HepG2 (cell line): ENCODE data around the gene SLC9A9. TPM values are rescaled to one million over a fixed set of nuclear protein-coding genes. Genes with fewer than 3 reads are reported as not detected.

Experiments
- ATAC-seq: fragments of 200-7000 bp; cut with Tn5 transposase; 3 replicates; pipeline ENCODE4 v1.9.1; 2020; ENCODE audit warnings: mild to moderate bottlenecking, moderate library complexity
- BruUV-seq: library from RNA; stranded (reverse); fragments of 400-500 nt; replicated peaks from 2 replicates; lab custom pipeline; 2021; lab: Mats Ljungman, UMichigan
- CTCF ChIA-PET: fragments of 300-600 bp; formaldehyde crosslinking; extraction: SDS; loops from one replicate; lab custom pipeline; 2021; ENCODE audit warnings: low total read pairs, inconsistent platforms, low intra/inter-chr PET ratio; lab: Yijun Ruan, JAX
- POLR2A ChIA-PET: fragments of 350-600 bp; sonication (Branson Sonifier 250); formaldehyde crosslinking; loops from one replicate; lab custom pipeline; 2020; ENCODE audit warnings: antibody characterized with exemption, inconsistent platforms; lab: Yijun Ruan, JAX
- DNase-seq: peaks from one replicate; pipeline ENCODE4 v3.0.0-alpha.2; 2015; ENCODE audit warnings: low spot score
- FAIRE-seq: peaks from 3 replicates; lab custom pipeline; 2011; peaks lifted over from hg19 to GRCh38; lab: Jason Lieb, UNC
- H2AFZ ChIP-seq: one replicate; pipeline ENCODE4 v1.6.1; 2011; ENCODE audit warnings: low read length, inconsistent platforms
- H3K27ac ChIP-seq: fragments of 300-600 bp; 3 replicates; pipeline ENCODE4 v1.8.0; 2011; ENCODE audit warnings: mixed run types, mild to moderate bottlenecking, mixed read lengths, low read length, inconsistent platforms; ENCODE audit not compliant: insufficient read depth; ENCODE audit errors: extremely low read length
- H3K27me3 ChIP-seq, 2 experiments: fragments of 200-600 bp in 1 of 2; 2 replicates in 1 of 2; 3 replicates in 1 of 2; pipeline versions ENCODE4 v1.6.0 to v1.8.0; 2011; ENCODE audit warnings: low read length in 2 of 2, mild to moderate bottlenecking in 2 of 2, moderate library complexity in 2 of 2, inconsistent platforms in 1 of 2; ENCODE audit not compliant: insufficient read depth in 2 of 2, control insufficient read depth in 1 of 2
- H3K36me3 ChIP-seq, 2 experiments: fragments of 200-600 bp in 1 of 2; replicated peaks in 1 of 2; 2 replicates in 1 of 2; 3 replicates in 1 of 2; pipeline versions ENCODE4 v1.5.1 to v1.8.0; 2011; ENCODE audit warnings: low read length in 2 of 2, inconsistent platforms in 1 of 2; ENCODE audit not compliant: insufficient read depth in 2 of 2, control insufficient read depth in 1 of 2
- H3K4me1 ChIP-seq: 2 replicates; pipeline ENCODE4 v1.5.1; 2012; ENCODE audit warnings: low read length, inconsistent platforms; ENCODE audit not compliant: insufficient read depth
- H3K4me2 ChIP-seq: 2 replicates; pipeline ENCODE4 v1.6.0; 2011; ENCODE audit warnings: low read depth, low read length, inconsistent platforms
- H3K4me3 ChIP-seq, 3 experiments: fragments of 200-600 bp in 1 of 3; sonication (generic), shearing (Covaris generic) in 1 of 3; replicated peaks in 1 of 3; 2 replicates each; pipeline ENCODE4 v1.5.1; 2011 to 2016; ENCODE audit warnings: low read length in 3 of 3, inconsistent platforms in 2 of 3, low read depth in 2 of 3, mild to moderate bottlenecking in 2 of 3, control low read depth in 1 of 3, mixed read lengths in 1 of 3; ENCODE audit not compliant: insufficient read depth in 1 of 3
- H3K79me2 ChIP-seq: one replicate; pipeline ENCODE4 v1.6.1; 2011; ENCODE audit warnings: low read length, inconsistent platforms; ENCODE audit not compliant: insufficient read depth
- H3K9ac ChIP-seq: 2 replicates; pipeline ENCODE4 v1.6.0; 2011; ENCODE audit warnings: mild to moderate bottlenecking, low read depth, low read length, inconsistent platforms; ENCODE audit not compliant: insufficient read depth
- H3K9me3 ChIP-seq: 2 replicates; pipeline ENCODE4 v1.5.1; 2012; ENCODE audit warnings: mild to moderate bottlenecking, low read length
- H4K20me1 ChIP-seq: 2 replicates; pipeline ENCODE4 v1.6.0; 2011; ENCODE audit warnings: inconsistent platforms, mild to moderate bottlenecking, low read length, moderate library complexity; ENCODE audit not compliant: insufficient read depth
- CC2D1A ChIP-seq: sonication (generic); formaldehyde crosslinking; IDR thresholded peaks from 2 replicates; pipeline ENCODE4 v1.8.1; 2023; ENCODE audit warnings: mild to moderate bottlenecking, missing genetic modification reagents
- HDAC6 ChIP-seq: fragments of 200-600 bp; sonication (generic); IDR thresholded peaks from 2 replicates; pipeline ENCODE4 v1.7.0; 2017; ENCODE audit warnings: mild to moderate bottlenecking, antibody characterized with exemption, low read length, low read depth
- KLF11 ChIP-seq: IDR thresholded peaks from 2 replicates; pipeline ENCODE4 v1.6.1; 2016; ENCODE audit warnings: missing compliant biosample characterization
- KLF15 ChIP-seq: sonication (generic); formaldehyde crosslinking; IDR thresholded peaks from 2 replicates; pipeline ENCODE4 v1.8.1; 2023; ENCODE audit warnings: borderline replicate concordance, mild to moderate bottlenecking, inconsistent platforms, missing genetic modification reagents, mixed read lengths
- MEF2D ChIP-seq: sonication (generic); formaldehyde crosslinking; IDR thresholded peaks from 2 replicates; pipeline ENCODE4 v1.5.1; 2020; ENCODE audit warnings: mild to moderate bottlenecking, missing genetic modification reagents
- TMF1 ChIP-seq: sonication (generic); formaldehyde crosslinking; IDR thresholded peaks from 2 replicates; pipeline ENCODE4 v1.8.1; 2022; ENCODE audit warnings: low read depth, missing genetic modification reagents
- ZBTB46 ChIP-seq: sonication (generic); formaldehyde crosslinking; IDR thresholded peaks from 2 replicates; pipeline ENCODE4 v1.4.0; 2020; ENCODE audit warnings: mild to moderate bottlenecking, missing genetic modification reagents, borderline replicate concordance
- ZNF207 ChIP-seq: fragments of 450-650 bp; IDR thresholded peaks from 2 replicates; pipeline ENCODE4 v1.6.1; 2016; ENCODE audit warnings: antibody characterized with exemption, borderline replicate concordance
- ZNF512 ChIP-seq: sonication (generic); formaldehyde crosslinking; IDR thresholded peaks from 2 replicates; pipeline ENCODE4 v1.4.0; 2020; ENCODE audit warnings: mild to moderate bottlenecking, missing genetic modification reagents
- ZNF776 ChIP-seq: sonication (generic); formaldehyde crosslinking; IDR thresholded peaks from 2 replicates; pipeline ENCODE4 v1.4.0; 2020; ENCODE audit warnings: mild to moderate bottlenecking, missing genetic modification reagents
- ZNF850 ChIP-seq: sonication (generic); formaldehyde crosslinking; conservative IDR thresholded peaks from 2 replicates; pipeline ENCODE4 v1.9.0; 2021; ENCODE audit warnings: mild to moderate bottlenecking, missing genetic modification reagents
- ZNF878 ChIP-seq: sonication (generic); formaldehyde crosslinking; IDR thresholded peaks from 2 replicates; pipeline ENCODE4 v1.8.1; 2023; ENCODE audit warnings: mild to moderate bottlenecking, missing genetic modification reagents, moderate library complexity
- WGBS: methylation state at CpG from one replicate; pipeline ENCODE4 v1.1.6; 2017; ENCODE audit warnings: low lambda C conversion rate; 5-methylcytosine and 5-hydroxymethylcytosine counted together
- in situ Hi-C: cut with HindIII; loops from 2 replicates; pipeline ENCODE4 v1.10.0; 2017; ENCODE audit warnings: low pct_unique_long_range_greater_than_20kb; ENCODE audit not compliant: extremely low pct_ligation_motif_present
- intact Hi-C: fragments of 100-400 bp; cut with micrococcal nuclease; formaldehyde crosslinking; loops from one replicate; pipeline ENCODE4 v1.10.0; 2022; ENCODE audit not compliant: unreplicated experiment
- polyA plus RNA-seq, 8 experiments: library from polyadenylated mRNA; depleted of rRNA in 3 of 8; stranded (reverse) in 7 of 8; unstranded in 1 of 8; fragments of >200 nt; fragmentation: Illumina TruSeq in 4 of 8; extraction: Trizol in 4 of 8; gene quantifications; 2 replicates each; pipeline versions ENCODE4 v1.2.1 to v1.2.3, GENCODE V29; 2011 to 2016; ENCODE audit warnings: low read depth in 4 of 8, missing spikeins in 1 of 8, mixed read lengths in 1 of 8; ENCODE audit not compliant: insufficient read depth in 1 of 8
- total RNA-seq, 5 experiments: library from RNA; depleted of rRNA; stranded (reverse); fragments of >200 nt; fragmentation: Illumina TruSeq; extraction: Trizol; gene quantifications; 2 replicates each; pipeline ENCODE4 v1.2.3, GENCODE V29; 2016; ENCODE audit warnings: low read depth in 1 of 5

SLC9A9 gene
- total and polyA plus RNA-seq, 2 of the 13 experiments (the other 11 are each of a cell fraction or from before 2014, with no cell fraction given): not detected

DNA sequence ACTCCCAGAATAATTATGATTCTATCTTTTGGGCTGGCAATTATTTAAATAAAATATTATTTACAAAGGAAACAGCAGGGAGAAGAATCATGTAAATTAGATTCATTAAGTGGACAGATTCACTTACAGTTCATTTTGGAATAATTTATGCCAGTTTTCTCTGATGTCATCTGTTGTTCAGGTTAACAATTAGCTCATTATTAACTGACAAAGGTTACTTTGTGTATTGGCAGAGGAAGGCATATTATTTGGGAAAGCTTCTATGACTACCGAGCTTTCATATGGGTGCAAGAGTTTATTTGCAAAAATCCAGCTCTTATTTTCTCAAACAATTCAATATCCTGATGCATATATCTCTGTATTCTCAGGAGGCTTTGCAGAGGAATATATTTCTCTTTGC, 504.3 kb downstream of the SLC9A9 start (continued):
- no peak for TF ChIP-seq TMF1
- no peak for TF ChIP-seq ZNF878 (CRISPR knock-in tag)
- no peak for TF ChIP-seq KLF11 (CRISPR knock-in tag)
- no peak for TF ChIP-seq ZNF850 (CRISPR knock-in tag)
- TF ChIP-seq ZNF776 (CRISPR knock-in tag): no peak
- TF ChIP-seq CC2D1A: no peak
- no peak for TF ChIP-seq KLF15 (CRISPR knock-in tag)
- TF ChIP-seq ZBTB46 (CRISPR knock-in tag): no peak
- TF ChIP-seq MEF2D (CRISPR knock-in tag): no peak
- TF ChIP-seq ZNF512 (CRISPR knock-in tag): no peak
- no peak for TF ChIP-seq HDAC6

DNA sequence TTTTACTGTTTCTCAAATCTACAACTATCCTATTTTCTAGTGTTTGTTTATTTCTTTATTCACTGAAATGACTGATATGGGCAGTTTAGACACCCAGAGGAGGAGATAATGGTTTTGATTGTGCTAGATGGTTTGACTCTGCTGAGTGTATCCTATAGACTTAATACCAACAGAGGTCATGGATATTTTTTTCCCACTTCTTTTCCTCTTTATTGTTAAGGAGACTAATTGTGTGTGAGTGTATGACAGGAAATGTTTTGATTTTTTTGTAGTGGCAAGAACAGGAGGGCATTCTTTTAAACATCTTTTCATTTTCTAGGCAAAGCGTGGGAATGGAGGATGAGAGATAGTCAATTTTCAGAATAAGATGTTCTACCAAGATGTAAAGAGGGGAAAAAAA, 505.2 kb downstream of the SLC9A9 start:
- Histone ChIP-seq H3K4me3 (no peak overlapping the region), H2AFZ (no peak overlapping the region), H3K4me2 (no peak overlapping the region), H4K20me1 (no peaks in the 10 kb centered on the region), H3K27ac (no peak overlapping the region), H3K79me2 (no peaks in the 10 kb centered on the region), H3K9ac (no peak overlapping the region), H3K4me1 (no peaks in the 10 kb centered on the region), H3K27me3 (no peaks in the 10 kb centered on the region), H3K9me3 (no peaks in the 10 kb centered on the region), H3K36me3 (no peaks in the 10 kb centered on the region)
- ATAC-seq (no peak), DNase-seq (no peak), FAIRE-seq (no peak)
- WGBS: 0% methylated on average over 1 of the region's 1 CpG
- ChIA-PET POLR2A (no interaction called here), CTCF (no interaction called here)
- TF ChIP-seq ZNF207: no peak
- BruUV-seq: no TSS peak
- in situ Hi-C loops: no loop called here
- intact Hi-C loops: no loop called here
